Upper lobe of left lung (tissue), 6 donors: ENCODE data around the gene PLIN5. TPM values are rescaled to one million over a fixed set of nuclear protein-coding genes. Genes with fewer than 3 reads are reported as not detected.
"Not testable (repeated sequence)": the region's sequence is repeated elsewhere in the genome, so short reads cannot be mapped to it uniquely, and the experiment has no call there.

Source experiments
- ATAC-seq, 2 donors: fragments of 200-7000 bp; cut with Tn5 transposase; one replicate each; pipeline ENCODE4 v1.9.1; 2022; ENCODE audit warnings: mild to moderate bottlenecking in 2 of 2, moderate library complexity in 2 of 2; ENCODE audit not compliant: low FRiP score in 2 of 2
- DNase-seq, 2 donors: peaks; one replicate each; pipeline ENCODE4 v3.0.0-alpha.2; 2019 to 2020
- H3K27ac ChIP-seq, 4 donors: fragments of 200-600 bp; sonication (generic); one replicate each; pipeline ENCODE4 v1.5.1; 2016 to 2019
- H3K27me3 ChIP-seq, 4 donors: fragments of 200-600 bp; sonication (generic); one replicate each; pipeline ENCODE4 v1.5.1; 2017 to 2019
- H3K36me3 ChIP-seq, 4 donors: fragments of 200-600 bp; sonication (generic); one replicate each; pipeline ENCODE4 v1.5.1; 2016 to 2019
- H3K4me1 ChIP-seq, 4 donors: fragments of 200-600 bp; sonication (generic); one replicate each; pipeline ENCODE4 v1.5.1; 2018 to 2019
- H3K4me3 ChIP-seq, 4 donors: fragments of 200-600 bp; sonication (generic); one replicate each; pipeline ENCODE4 v1.5.1; 2017 to 2019; ENCODE audit warnings: mild to moderate bottlenecking in 2 of 4, moderate library complexity in 1 of 4
- H3K9me3 ChIP-seq, 4 donors: fragments of 200-600 bp; sonication (generic); one replicate each; pipeline ENCODE4 v1.5.1; 2018 to 2019
- EP300 ChIP-seq, 4 donors: sonication (generic); formaldehyde crosslinking; IDR thresholded peaks; one replicate each; pipeline ENCODE4 v1.5.1; 2017; ENCODE audit warnings: antibody characterized with exemption in 4 of 4, control low read depth in 2 of 4
- POLR2A ChIP-seq, 4 donors: fragments of 450-650 bp; IDR thresholded peaks; one replicate each; pipeline ENCODE4 v1.5.1; 2016 to 2017; ENCODE audit warnings: antibody characterized with exemption in 4 of 4, mild to moderate bottlenecking in 2 of 4
- POLR2AphosphoS5 ChIP-seq, 2 donors: sonication (generic); formaldehyde crosslinking; IDR thresholded peaks; one replicate each; pipeline ENCODE4 v1.5.1; 2017; ENCODE audit warnings: antibody characterized with exemption in 2 of 2
- WGBS, 2 donors: methylation state at CpG; one replicate each; pipeline ENCODE4 v1.1.5; 2017 to 2018; 5-methylcytosine and 5-hydroxymethylcytosine counted together
- total RNA-seq, 6 donors: library from RNA; depleted of rRNA in 4 of 6; stranded (reverse); fragments of >200 nt in 4 of 6; gene quantifications; one replicate each; pipeline versions ENCODE4 v1.1.0 to v1.2.1, GENCODE V29; 2016 to 2021
- TF ChIP-seq, protein P1 (sequence below), 6 experiments: fragments of 450-650 bp in 4 of 6; fragments of 200-600 bp in 2 of 6; sonication (generic) in 2 of 6; IDR thresholded peaks; one replicate each; pipeline ENCODE4 v1.5.1; 2016 to 2019; ENCODE audit warnings: antibody characterized with exemption in 6 of 6
- donor health status: DM: no; HTN: no; CAD: no; lungs with moderate emphysema.
- donor health status: DM: no; HTN: yes; CAD: no; lungs with severe emphysema.

Gene PLIN5
- total RNA-seq, 6 donors from 2014 or later: 13.5 to 97.4 (median 23.0) TPM

DNA sequence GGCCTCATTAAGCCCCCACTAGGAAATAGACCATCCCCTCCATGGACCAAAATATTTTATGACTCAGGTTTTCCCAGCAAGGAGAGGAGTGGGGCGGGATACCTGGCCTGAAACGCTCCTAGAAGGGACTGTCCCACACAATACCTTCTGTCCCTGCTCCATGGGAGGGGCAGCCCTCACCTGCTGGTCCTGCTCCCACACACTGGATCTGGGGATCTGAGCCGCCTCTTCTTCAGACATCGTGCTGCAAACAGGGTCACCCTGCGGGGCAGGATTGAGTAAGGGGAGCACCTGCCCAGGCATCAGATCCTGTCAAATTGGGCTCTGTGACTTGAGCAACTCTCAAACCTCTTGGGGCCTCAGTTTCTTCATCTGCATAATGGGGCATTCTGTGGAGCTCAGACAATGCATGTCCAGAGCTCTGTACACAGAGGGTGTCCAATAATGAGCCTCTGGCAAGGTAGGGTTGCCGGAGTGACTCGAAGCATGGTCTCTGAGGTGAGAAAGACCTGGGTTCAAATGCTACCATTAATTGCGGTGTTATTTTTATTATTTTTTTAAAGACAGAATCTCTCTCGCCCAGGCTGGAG lies 1.1 kb downstream of the PLIN5 start:
- no peak for DNase-seq
- H3K27ac ChIP-seq: no peak overlapping the region
- H3K4me3 ChIP-seq: no peak overlapping the region
- H3K9me3 ChIP-seq: no peaks in the 10 kb centered on the region
- TF ChIP-seq POLR2AphosphoS5 (IDR thresholded peaks at IDR 0.05): no peak
- no peak for TF ChIP-seq POLR2A (IDR thresholded peaks at IDR 0.05)
- peaks cover 0 to 36% (median 17%) of the 10 kb centered on the region in 4 donors for H3K4me1 ChIP-seq
- H3K27me3 ChIP-seq: no peaks in the 10 kb centered on the region
- no peaks in the 10 kb centered on the region for H3K36me3 ChIP-seq
- WGBS, 2 donors: 73 to 87% methylated on average over 6 to 9 of the region's 9 CpGs
- no peak for ATAC-seq

DNA sequence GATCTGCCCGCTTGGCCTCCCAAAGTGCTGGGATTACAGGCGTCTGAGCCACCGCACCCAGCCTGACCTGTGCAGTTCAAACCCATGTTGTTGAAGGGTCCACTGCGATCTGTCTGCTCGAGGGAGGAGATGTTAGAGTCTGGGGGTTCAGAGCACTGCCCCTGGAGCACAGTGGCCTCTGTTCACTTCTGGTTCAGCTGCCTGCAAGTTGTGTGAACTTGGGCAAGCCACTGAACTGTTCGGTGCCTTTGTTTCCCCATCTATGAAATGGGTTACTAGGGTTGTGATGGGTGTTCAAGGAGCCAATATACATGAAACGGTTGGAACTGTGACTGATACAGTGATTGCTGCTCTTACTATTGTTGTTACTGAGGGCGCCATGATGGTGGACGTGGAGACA lies 1.7 kb downstream of the PLIN5 start:
- no peak for TF ChIP-seq EP300 (IDR thresholded peaks at IDR 0.05)
- TF ChIP-seq, protein P1, sequence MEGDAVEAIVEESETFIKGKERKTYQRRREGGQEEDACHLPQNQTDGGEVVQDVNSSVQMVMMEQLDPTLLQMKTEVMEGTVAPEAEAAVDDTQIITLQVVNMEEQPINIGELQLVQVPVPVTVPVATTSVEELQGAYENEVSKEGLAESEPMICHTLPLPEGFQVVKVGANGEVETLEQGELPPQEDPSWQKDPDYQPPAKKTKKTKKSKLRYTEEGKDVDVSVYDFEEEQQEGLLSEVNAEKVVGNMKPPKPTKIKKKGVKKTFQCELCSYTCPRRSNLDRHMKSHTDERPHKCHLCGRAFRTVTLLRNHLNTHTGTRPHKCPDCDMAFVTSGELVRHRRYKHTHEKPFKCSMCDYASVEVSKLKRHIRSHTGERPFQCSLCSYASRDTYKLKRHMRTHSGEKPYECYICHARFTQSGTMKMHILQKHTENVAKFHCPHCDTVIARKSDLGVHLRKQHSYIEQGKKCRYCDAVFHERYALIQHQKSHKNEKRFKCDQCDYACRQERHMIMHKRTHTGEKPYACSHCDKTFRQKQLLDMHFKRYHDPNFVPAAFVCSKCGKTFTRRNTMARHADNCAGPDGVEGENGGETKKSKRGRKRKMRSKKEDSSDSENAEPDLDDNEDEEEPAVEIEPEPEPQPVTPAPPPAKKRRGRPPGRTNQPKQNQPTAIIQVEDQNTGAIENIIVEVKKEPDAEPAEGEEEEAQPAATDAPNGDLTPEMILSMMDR (IDR thresholded peaks at IDR 0.05): no peak
- no peak for TF ChIP-seq POLR2AphosphoS5 (IDR thresholded peaks at IDR 0.05)
- no peak for TF ChIP-seq POLR2A (IDR thresholded peaks at IDR 0.05)
- DNase-seq (no peak), ATAC-seq (no peak)
- Histone ChIP-seq H3K4me3 (no peak overlapping the region), H3K36me3 (no peaks in the 10 kb centered on the region), H3K27me3 (no peaks in the 10 kb centered on the region), H3K27ac (no peak overlapping the region), H3K9me3 (no peaks in the 10 kb centered on the region), H3K4me1 (peaks cover 0 to 36% (median 16%) of the 10 kb centered on the region in 4 donors)
- WGBS, 2 donors: 80 to 84% methylated on average over 9 of the region's 9 CpGs

DNA sequence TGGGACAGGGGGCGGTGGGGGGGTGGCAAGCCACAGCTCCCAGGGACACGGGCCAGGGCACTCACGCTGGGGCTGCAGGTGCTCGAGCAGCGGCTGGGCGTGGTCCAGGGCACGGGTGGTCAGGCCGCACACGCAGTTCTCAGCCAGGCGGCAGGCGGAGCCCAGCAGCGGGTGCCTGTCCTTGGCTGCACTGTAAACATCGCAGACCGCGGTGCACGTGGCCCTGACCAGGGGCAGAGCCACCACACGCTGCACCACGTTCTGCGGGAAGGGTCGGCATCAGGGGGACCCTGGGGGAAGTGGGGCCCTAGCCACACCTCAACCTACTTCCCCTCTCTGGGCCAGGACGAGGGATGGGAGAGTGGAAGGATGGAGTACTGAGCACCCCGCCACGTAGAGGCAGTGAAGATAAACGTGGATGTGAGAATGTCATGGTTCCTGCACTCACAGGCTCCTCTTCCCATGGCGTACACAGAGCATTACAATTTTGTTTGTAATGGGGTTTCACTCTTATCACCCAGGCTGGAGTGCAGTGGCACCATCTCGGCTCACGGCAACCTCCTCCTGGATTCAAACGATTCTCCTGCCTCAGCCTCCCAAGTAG lies 3.4 kb downstream of the PLIN5 start:
- Histone ChIP-seq H3K27me3 (no peaks in the 10 kb centered on the region), H3K36me3 (no peaks in the 10 kb centered on the region), H3K9me3 (no peaks in the 10 kb centered on the region), H3K4me1 (peaks cover 0 to 24% (median 13%) of the 10 kb centered on the region in 4 donors), H3K27ac (no peak overlapping the region), H3K4me3 (no peak overlapping the region)
- TF ChIP-seq, protein P1 (IDR thresholded peaks at IDR 0.05): no peak
- ATAC-seq: no peak
- DNase-seq: no peak
- WGBS, 2 donors: 52 to 59% methylated on average over 12 to 28 of the region's 28 CpGs

DNA sequence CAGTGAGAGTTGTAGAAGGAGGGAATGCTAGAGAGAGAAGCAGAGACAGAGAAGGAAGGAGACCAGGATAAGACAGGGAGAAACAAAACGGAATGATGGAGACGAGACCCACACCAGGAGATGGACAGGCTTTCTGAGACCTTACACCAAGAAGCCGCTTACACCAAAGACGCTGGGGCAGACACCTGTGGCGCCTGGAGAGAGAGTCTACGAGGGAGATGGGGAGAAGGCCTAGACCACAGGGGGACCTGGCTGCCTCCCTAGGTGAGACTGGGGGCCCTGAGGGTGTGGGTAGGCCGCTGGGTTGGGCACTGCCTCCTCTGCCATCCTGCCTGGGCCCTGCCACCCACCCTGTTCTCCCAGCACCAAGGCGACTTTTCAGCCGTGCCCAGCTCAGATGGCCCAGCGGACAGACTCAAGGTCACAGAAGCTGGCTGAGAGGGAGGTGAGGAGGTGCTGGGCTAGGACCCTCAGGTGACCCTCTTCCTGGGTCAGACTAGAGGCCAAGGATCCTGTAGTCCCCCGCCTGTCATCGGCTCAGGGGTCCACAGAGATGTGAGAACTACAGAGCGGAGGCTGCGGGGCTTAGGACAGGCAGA lies 5.0 kb downstream of the PLIN5 start:
- Histone ChIP-seq H3K36me3 (no peaks in the 10 kb centered on the region), H3K9me3 (no peaks in the 10 kb centered on the region), H3K4me3 (no peak overlapping the region), H3K4me1 (peaks cover 0 to 7% (median 3%) of the 10 kb centered on the region in 4 donors), H3K27ac (no peak overlapping the region), H3K27me3 (no peaks in the 10 kb centered on the region)
- WGBS, 2 donors: 78 to 83% methylated on average over 10 to 14 of the region's 14 CpGs
- TF ChIP-seq POLR2A (IDR thresholded peaks at IDR 0.05) (no peak), POLR2AphosphoS5 (IDR thresholded peaks at IDR 0.05) (no peak), EP300 (IDR thresholded peaks at IDR 0.05) (no peak)
- TF ChIP-seq, protein P1 (IDR thresholded peaks at IDR 0.05): no peak
- DNase-seq (no peak), ATAC-seq (no peak)

DNA sequence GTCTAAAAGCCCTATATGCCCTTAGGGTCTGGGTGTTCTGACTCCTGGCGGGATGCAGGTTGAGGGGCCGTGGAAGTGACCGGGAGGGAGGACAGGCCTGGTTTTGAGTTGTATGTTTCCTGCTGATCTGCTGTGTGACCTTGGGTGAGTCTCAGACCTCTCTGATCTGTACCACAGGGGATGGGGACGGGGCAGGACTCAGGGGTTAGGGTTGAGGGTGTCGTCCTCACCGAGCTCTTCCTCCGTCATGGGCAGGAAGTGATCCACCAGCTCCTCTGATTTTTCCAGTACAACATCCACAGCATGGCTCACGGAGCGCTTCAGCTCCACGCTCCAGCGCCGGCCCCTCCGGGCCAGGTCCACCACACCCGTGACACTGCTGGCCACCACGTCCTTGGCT lies 6.2 kb downstream of the PLIN5 start:
- Histone ChIP-seq H3K4me3 (no peak overlapping the region), H3K27ac (no peak overlapping the region), H3K9me3 (no peaks in the 10 kb centered on the region), H3K27me3 (no peaks in the 10 kb centered on the region), H3K36me3 (no peaks in the 10 kb centered on the region), H3K4me1 (no peaks in the 10 kb centered on the region)
- DNase-seq (no peak), ATAC-seq (no peak)
- 78 to 86% methylated on average over 11 to 15 of the region's 15 CpGs for WGBS, 2 donors
- TF ChIP-seq POLR2A (IDR thresholded peaks at IDR 0.05): no peak
- TF ChIP-seq POLR2AphosphoS5 (IDR thresholded peaks at IDR 0.05): no peak
- TF ChIP-seq EP300 (IDR thresholded peaks at IDR 0.05): no peak
- TF ChIP-seq, protein P1 (IDR thresholded peaks at IDR 0.05): no peak

DNA sequence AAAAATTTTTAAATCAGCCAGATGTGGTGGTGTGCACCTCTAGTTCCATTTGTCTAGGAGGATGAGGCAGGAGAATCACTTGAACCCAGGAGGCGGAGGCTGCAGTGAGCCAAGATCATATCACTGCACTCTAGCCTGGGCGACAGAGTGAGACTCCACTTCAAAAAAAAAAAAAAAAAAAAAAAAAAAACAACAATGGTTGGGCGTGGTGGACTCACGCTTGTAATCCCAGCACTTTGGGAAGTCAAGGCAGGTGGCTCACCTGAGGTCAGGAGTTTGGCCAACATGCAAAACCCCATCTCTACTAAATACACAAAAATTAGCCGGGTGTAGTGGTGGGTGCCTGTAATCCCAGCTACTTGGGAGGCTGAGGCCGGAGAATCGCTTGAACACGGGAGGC lies 7.6 kb downstream of the PLIN5 start:
- H3K27me3 ChIP-seq, ATAC-seq: not testable (repeated sequence)
- 90 to 91% methylated on average over 8 of the region's 8 CpGs for WGBS, 2 donors

More for the DNA sequence above, 7.6 kb downstream of the PLIN5 start:
- not testable (repeated sequence) for H3K27ac ChIP-seq, H3K4me1 ChIP-seq, H3K9me3 ChIP-seq, H3K36me3 ChIP-seq, H3K4me3 ChIP-seq, DNase-seq
